HG03095 (cell line): ENCODE measurements around the gene CACNA2D2.

Experiments used
- ATAC-seq: cut with Tn5 transposase; IDR thresholded peaks from one replicate; pipeline ENCODE4 v1.9.1; 2021; ENCODE audit warnings: moderate library complexity; ENCODE audit not compliant: unreplicated experiment

Gene CACNA2D2

DNA sequence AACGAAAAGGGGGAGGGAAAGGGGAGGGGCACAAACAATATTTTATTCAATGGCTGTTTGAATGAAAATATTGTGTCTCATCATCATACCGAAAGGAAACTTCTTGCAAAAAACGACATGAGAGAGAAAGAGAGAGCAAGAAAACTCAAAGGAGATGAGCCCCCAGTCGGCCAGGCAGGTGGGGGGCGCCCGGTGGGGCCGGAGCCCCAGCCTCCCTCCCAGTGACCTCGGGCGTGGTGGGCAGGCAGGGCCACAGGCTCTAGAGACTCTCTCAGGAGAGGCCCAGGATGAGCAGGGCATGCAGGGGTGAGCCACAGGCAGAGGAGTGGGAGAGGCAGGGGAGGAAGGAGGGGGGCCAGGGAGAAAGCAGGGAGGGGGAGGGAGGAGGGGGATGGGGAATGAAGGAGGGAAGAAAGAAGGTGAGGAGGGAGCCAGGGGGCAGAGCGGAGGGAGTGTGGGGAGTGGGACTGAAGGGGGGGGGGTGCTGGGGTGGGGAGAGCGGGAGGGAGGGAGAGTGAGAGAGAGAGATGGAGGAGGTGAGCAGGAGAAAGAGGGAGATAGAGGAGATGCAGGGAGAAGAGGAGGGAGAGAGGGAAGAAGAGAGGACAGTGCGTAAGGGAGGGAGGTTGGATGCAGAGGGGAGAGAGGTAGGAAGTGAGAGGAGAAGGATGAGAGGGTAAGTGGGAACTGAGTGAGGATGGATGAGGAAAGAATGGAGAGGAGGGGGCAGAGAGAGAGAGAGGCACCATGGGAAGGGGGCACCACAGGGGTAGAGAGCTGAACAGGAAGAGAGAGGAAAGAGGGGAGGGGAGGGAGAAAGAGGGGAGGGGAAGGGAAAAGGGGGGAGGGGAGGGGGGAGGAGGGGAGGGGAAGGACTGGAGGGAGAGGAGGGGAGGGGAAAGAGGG is 130.0 kb downstream of the CACNA2D2 start:
- ATAC-seq: no peak

DNA sequence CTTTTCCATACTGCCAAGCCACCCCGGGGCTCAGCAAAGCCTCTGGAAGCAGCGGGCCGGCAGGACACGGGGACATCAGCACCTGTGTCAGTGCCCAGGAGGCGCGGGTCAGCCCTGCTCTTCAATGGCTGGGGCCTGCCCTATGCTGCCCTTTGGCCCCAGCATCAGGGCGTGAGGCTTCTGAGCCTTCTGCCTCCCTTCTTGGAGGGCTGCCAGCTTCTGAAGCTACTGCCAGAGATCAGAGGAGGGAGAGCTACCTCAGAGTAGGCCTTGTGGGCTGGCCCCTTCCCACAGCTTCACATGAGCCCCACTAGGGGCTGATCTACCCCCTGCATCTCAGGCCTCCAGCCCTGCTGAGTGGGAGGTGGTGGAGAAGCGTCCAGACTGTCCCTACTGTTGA is 131.1 kb downstream of the CACNA2D2 start:
- ATAC-seq: no peak

DNA sequence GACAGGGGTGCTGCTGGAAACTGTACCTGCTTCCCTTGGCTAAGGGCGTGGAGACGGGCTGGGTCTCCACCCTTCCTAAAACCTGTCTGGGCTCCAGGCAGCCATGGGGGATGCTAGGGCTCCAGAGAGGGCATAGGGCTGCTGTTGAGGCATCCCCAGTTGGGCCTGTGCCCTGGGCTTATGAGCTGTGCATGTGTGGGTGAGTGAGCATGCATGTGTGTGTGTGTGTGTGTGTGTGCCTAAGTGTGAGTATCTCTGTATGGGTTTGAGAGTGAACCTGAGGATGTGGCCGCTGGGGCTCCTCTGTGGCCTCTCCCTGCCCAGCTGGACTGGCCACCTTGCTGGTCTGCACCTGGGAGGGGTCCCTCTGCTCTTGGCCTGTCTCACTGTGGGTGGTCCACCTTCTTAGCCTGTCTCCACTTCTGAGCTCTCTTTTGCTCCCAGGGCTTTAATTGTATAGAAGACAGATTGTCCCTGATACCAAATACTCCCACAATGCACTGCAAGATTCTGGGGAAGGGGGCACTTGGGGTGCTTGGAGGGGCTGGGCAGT is 132.2 kb downstream of the CACNA2D2 start:
- no peak for ATAC-seq

DNA sequence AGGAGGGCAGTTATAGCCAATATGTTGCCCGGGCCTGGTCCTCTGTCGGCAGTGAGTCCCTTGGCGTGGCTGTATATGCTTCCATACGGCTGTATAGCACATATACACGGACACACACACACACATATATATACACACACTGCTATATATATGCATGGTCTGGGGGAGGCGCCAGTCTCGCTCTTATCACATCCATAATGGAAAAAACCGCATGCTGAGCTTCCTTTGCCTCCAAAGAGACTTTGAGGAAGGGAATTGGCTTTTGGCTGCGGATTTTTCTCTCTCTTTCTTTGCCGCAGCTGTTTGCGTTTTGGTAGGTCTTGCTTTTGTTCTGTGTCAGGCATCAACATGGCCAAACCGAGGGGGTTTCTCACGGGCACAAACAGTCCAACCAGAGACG is 132.8 kb downstream of the CACNA2D2 start:
- no peak for ATAC-seq

DNA sequence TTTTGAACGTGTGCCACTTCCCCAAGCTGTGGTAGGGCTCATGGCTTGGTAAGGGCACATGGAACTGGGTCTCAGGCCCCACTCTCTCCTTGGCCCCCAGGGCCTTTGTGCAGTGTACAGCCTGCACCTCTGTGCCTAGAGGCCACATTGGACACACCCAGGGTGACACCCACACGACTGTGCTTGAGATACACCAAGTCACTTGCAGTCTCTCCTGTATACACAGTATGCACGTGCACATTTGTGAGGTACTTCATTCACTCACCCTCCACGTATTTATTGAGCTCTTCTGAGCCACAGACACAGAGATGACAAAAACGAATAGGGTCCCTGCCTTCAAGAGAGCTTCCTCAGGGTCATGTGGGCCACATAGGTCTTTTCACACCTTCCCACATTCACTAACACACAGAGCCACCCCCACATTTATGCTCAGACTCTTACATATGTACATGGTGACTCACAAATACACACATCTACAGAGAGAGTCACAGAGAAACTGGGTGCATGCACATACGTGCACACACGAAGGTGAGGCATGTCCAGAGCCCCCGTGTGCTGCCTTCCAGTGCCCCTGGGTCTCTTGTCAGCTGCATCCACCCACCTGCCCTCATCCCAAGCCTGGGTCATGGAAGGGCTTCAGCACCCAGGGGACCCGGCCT is 134.3 kb downstream of the CACNA2D2 start:
- ATAC-seq: no peak

DNA sequence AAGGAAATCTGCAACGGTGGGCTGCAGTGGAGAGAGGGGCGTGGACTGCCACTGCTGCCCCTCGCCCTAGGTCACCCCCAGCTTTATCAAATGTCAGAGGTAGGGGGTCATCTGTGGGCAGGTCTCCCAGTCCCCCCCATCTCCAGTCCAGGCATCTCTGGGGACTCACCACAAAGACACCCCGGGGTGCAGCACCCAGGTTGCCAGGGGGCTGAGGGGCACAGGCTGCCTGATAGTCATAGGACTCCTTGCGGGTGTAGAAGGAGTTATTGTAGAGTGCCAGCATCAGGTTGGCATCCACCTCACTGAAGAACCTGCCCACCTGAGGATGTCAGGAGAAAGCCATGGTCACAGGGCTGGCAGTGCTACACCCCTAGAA is 137.6 kb downstream of the CACNA2D2 start:
- no peak for ATAC-seq

DNA sequence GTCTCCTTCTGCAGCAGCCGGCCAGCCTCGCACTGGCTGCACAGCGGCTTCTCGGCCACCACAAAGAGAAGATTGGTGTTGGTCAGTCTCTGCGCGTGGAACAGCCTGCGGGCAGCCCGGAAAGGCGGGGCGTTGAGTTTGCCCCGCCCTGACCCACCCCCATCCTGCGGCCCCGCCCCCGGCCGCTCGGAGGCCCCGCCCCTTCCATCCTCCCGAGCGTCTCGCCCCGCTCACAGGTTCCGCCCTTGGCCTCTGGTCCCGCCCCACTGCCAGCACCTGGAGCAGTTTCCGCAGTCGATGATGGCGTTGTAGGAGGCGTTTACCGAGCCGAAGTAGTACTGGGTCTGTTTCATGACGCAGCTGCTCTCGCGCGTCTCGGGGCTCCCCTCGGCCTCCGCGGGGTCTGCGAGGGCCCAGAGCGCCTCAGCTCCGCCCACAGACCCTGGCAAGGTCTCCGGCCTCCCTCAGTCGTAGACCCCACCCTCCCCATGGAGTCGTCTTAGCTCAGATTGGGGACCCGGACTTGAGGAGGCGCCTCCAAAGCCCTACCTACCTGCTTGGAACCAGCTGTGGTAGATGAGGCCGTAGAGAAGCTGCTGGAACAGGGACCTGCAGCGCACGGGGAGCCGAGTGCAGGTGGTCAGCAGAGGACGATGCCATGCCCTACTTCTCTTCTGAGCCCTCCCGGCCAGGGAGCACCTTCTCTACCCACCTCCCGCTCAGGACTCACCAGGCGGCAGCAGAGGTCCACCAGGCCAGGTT is 138.2 kb downstream of the CACNA2D2 start:
- peak; percentile 77 for ATAC-seq

DNA sequence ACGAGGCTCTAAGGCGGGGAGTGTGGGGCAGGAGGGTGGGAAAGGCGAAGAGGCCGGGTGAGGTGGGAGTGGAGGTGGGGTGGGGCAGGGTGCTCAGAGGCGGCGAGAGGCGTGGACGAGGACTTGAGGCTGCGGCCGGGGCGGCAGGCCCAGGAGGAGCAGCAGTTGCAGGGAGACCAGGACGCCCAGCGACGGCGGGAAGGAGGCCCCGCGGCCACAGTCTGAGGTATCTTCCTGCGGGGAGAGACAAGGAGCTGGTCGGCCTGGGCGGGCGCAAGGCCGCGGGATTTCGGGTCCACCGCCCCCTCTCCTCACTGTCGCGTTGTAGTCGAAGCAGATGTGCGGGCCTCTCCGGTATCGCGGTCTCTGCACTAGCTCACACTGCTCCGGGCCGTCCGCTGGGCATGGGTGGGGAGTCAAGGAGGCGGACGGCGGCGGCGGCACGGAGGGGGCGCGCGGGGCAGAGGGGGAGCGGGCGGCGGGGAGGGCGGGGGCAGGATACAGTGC is 138.8 kb downstream of the CACNA2D2 start:
- peak; percentile 12 for ATAC-seq

DNA sequence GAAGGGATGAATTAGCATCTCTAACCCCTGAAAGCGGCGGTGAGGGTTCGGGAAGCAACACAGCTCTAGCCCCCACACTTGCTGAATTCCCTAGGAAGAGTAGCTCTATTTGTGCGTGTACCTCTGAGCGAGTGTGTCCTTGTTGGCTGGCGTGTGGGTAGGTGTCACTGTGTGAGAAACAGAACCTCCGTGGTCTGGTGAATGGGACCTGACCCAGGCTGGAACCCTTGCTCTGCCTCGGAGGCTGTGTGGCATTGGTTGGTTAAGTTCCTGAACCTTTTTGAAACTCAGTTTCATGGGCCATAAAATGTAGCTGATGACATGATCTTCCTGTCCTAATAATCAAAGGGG is 143.7 kb downstream of the CACNA2D2 start:
- ATAC-seq: peak; percentile 7

DNA sequence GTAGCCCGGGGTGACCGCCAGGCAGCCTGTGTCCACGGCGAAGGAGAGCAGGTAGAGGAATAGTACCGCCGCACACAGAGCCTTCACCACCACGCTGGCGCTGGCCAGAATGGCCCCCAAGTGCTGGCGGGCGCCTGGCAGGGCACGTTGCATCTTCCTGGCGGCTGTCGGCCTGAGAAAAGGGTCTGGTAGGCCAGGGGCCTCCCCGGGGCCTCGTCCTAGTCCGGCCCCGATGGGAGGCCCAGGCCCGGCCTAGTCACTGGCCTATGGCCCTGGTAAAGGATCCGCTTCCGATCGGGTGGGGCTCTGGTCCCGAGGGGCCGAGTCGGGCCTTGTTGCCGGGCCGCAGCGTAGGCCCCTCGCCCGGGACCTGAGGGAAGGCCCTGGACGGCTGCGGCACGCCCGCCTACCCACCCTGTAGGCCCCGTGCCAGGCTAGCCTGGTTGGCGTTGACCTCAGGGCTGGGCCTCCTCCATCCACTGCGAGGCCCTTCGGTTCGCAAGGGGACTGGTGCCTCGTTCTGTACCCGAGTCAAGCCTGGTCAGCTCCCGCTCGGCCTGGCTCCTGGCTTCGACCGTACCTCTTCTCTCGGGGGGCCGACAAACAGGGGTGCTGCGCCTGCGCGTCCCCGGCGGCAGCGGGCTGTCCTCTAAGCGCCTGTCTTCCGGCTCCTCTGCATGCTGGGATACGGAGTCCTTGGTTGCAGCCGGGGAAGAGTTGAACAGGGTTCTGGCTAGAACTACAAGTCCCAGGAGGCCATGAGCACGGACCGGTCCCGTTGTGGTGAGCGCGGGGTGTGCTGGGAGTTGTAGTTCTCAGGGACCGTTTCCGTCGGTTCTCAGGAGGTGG is 144.3 kb downstream of the CACNA2D2 start, which contains the start of gene TMEM115:
Gene TMEM115, minus strand, starts transcription at position 611 of the 849 bp plus-strand sequence. Its CDS starts 458 bp downstream, at position 153.
- ATAC-seq: peak; percentile 97

DNA sequence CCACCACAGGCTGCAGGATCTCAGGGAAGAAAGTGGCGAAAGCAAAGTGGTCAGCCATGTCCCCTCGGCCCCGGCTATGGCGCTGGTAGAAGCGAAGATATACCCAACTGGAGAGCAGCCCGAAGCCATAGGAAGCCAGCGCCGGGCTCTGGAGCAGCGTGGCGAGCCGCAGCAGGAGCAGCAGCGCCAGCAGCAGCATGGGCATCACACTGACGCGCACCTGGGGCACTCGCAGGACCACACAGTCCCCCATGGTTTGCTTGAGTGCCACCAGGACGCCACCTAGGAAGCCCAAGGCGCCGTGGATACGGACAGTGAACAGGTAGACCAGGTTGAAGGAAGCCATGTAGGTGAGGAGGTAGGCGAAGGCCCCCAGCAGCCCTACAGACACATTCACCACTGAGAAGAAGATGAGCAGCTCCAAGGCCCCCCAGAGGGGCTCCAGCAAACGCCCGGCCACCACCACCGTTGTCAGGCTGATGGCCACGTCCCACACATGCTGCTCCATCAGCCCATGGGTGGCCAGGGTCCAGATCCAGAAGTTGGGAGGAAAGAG is 145.0 kb downstream of the CACNA2D2 start:
- no peak for ATAC-seq

DNA sequence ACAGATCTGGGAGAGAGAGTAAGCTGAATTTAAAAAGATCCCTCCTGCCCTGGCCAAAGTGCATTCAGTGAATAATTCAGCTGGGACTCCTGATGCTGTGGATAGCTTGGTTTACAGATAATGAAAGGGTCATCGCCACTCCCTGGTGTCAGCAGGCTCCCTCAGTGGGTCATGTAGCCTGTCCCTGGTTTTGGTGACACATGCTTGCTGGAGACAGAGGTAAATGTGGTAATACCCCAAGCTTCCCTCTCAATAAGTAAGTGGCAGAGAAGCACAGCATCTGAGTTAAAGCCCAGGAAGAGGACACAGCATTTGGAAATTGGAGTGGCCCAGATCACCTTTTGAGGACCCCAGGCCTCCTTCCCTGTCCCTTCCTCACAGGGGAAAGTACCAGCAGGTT is 146.0 kb downstream of the CACNA2D2 start:
- ATAC-seq: no peak

DNA sequence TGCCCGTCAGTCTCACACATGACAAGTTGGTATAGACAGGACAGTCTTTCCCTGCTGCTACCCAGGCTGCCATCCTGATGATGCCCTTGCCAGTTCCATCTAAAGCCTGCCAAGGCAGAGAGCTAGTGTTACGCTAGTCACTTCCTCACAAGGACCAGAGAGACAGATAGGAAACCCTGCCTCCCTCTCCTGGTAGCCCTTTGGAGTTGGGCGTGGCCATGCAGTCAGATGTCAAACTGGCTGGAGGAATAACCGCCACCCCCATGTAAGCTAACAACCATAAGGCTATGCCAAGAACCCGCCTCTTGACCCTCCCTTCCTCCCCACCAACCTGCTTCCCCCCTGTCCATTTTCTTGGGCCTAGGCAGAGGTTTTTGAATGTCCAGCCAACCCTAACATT is 146.9 kb downstream of the CACNA2D2 start:
- no peak for ATAC-seq

DNA sequence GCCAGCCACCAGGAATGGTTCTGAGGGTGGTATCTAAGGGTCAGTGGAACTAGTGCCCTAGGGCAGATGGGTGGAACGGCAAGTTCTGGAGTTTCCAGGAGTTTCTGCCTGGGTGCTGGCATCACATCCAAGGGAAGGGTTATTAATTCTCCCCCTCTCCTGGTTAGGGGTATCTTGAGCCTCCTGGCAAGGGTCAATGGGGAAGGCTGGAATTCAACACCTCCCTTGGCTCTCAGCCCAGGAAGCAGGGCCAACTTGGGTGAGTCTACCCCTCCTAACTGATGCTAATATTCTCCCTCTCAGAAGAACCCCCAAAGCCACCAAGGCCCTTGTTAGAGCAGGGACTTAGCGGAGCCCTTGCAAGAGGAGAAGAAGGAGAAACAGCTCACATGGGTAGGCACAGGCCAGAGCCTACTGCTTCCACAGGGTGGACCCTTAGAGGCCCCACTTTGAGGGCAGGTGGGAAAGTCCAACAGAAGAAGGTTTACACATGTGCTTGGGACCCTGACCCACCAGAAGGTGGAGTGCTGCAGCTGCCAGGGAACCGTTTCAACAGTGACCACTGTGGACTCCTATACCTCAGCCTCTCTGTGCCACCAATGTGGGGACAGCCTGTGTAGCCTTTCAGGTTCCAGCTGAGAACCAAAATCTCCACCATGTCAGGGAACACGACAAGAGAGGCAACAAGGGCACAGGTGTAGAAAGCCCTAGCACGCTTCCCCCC is 147.4 kb downstream of the CACNA2D2 start:
- no peak for ATAC-seq

DNA sequence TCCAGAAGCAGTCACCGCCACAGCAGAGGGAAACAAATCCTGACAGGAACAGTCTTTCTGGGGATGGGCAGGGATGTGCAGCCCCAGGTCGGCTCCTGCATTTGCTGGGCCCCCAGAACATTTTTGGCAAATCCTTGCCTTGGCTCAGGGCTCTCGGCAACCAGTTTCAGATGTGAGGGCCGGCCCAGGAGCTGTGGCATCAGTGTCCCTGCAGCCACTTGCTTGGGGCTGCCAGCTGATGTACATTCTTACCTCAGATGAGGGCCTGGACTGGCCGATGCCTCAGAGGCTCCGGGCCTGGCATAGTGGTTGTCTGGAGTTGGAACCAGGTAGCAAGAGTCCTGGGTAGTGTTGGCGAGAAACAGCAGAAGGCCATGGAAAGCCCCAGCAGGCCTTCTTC is 148.6 kb downstream of the CACNA2D2 start:
- ATAC-seq: no peak

DNA sequence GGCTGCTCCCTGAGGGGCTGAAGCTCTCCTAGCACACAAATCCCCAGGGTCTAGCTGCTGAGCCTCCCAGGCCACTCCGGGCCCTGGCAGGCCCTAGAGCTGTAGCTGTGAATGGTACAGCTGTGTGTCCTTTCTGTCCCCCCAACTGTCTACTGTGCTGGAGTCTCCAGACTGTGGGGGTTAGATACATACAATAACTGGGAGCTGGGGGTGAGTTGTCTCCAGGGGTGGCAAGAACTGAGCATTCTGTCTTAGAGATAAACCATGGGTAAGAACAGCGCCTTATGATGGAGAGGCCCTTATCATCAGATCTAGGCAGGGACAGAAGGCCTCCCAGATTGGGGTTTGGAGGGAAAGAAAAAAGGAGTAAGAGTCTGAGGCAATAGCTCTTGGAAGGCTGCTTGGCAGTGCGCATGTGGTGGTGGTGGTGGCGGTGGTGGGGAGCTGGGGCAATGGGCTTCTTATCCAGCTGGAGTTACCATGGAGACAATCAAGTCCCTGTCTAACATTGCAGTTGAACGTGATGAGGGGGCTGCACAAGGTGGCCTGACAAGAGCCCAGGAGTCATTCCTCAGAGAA is 149.2 kb downstream of the CACNA2D2 start:
- no peak for ATAC-seq

DNA sequence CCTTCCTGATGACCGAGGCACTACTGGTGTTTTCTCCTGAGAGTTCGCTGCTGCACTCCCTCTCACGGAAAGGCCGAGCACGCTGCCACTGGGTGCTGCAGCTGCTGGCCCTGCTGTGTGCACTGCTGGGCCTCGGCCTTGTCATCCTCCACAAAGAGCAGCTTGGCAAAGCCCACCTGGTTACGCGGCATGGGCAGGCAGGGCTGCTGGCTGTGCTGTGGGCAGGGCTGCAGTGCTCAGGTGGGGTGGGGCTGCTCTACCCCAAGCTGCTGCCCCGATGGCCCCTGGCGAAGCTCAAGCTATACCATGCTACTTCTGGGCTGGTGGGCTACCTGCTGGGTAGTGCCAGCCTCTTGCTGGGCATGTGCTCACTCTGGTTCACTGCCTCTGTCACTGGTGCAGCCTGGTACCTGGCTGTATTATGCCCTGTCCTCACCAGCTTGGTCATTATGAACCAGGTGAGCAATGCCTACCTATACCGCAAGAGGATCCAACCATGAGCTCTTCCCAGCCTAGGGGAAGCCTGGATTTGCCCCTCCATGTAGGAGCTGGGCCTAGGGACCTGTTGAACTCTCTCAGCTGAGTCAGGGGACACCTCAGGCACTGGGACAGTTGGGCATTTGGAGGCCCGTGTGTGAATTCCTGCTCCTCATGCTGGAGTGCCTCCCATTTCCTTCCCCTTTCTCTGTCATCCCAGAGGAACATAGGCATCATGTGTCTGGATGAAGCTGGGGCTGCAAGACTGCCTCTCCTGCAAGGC is 150.0 kb downstream of the CACNA2D2 start:
- no peak for ATAC-seq

DNA sequence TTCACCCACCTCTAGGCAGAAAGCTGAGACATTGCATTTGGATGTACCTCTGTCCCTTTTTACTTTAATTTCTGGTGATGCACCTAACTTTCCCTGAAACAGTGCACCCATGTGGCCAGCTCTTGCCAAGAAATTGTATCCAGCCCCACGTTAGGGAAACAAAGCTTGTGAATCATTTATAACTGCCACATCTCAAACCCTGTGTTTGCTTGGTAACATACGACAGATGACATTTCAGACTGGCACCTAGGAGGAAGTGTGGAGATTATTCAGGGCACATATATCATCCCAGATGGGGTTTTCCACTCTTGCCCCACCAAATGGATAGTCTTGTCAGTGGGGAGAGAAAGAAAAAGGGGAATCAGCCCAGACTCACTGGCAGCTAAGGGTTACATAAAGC is 150.7 kb downstream of the CACNA2D2 start:
- no peak for ATAC-seq
